ENCODE results near the gene AMOTL1.

DNA sequence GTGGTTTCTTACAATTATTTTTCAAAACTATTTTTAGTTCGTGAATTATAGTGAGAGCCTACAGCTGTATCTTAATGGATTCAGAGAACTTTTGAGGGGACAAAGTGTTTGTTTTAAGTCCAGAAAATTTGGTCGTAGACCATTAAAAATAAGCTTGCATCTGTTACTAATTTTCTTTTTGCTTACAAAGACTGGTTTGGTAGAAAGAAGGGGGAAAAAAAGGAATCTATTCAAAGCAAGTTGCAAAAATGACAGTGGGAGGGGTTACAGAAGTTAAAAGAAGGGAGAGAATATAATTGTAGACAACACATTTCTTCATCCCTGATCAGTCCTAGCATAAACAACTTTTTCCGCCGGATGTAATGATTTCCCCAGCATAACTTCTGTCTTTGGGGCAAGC is 72.1 kb downstream of the AMOTL1 start:
- TF ChIP-seq POLR2A (IDR thresholded peaks at IDR 0.05) (no peak), CTCF (IDR thresholded peaks at IDR 0.05) (no peak)
